HG02642 (cell line): ENCODE data around the gene OR4K17.
"Not testable (repeated sequence)": the region's sequence is repeated elsewhere in the genome, so short reads cannot be mapped to it uniquely, and the experiment has no call there.

Source experiments
- ATAC-seq: cut with Tn5 transposase; IDR thresholded peaks from one replicate; pipeline ENCODE4 v1.9.1; 2021; ENCODE audit warnings: mild to moderate bottlenecking; ENCODE audit not compliant: unreplicated experiment, poor library complexity

Gene OR4K17, protein sequence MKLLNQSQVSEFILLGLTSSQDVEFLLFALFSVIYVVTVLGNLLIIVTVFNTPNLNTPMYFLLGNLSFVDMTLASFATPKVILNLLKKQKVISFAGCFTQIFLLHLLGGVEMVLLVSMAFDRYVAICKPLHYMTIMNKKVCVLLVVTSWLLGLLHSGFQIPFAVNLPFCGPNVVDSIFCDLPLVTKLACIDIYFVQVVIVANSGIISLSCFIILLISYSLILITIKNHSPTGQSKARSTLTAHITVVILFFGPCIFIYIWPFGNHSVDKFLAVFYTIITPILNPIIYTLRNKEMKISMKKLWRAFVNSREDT

DNA sequence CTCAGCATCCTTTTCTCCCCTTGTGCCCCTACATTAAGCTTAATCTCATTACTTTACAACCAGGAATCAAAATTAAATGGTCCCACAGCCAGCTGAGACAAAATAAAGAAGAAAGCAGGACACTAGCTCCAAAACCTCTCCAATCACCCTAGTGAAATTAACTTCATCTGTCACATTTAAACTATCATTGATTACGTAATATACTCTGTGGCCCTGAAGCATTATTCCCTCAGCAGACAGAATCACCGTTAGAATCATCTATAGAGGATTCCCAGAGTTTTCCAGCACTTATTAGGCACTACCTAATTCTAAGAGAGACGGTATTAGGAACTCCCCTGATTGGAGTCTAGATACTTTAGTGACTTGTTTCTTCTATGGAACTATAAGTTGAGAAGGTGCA is at the start of gene OR4K17:
TSS of gene OR4K17 (plus strand) at position 302 of the 400 bp plus-strand sequence. CDS start 6,761 bp downstream, outside the sequence.
- no peak for ATAC-seq

- ATAC-seq, result no peak
Observed at GRCh38 chr14:20092050-20092449, 18.5 kb upstream of the OR4K17 start.

DNA sequence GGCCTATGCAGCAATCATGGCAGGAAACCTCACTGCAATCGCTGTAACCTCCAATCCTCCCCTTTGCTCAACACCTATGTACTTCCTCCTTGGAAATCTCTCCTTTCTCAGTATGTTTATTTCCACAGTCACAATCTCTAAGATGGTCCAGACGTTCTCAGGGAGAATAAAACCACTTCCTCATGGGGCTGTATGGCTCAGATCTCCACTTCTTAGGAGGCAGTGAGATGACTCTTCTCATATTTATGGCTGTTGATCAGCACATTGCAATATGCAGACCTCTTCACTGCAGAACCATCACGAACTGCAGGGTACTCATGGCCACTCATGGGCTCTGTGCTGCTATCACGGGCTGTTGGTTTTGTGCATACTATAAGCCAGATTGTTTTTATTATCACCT is 17.1 kb upstream of the OR4K17 start:
- ATAC-seq, result no peak

DNA sequence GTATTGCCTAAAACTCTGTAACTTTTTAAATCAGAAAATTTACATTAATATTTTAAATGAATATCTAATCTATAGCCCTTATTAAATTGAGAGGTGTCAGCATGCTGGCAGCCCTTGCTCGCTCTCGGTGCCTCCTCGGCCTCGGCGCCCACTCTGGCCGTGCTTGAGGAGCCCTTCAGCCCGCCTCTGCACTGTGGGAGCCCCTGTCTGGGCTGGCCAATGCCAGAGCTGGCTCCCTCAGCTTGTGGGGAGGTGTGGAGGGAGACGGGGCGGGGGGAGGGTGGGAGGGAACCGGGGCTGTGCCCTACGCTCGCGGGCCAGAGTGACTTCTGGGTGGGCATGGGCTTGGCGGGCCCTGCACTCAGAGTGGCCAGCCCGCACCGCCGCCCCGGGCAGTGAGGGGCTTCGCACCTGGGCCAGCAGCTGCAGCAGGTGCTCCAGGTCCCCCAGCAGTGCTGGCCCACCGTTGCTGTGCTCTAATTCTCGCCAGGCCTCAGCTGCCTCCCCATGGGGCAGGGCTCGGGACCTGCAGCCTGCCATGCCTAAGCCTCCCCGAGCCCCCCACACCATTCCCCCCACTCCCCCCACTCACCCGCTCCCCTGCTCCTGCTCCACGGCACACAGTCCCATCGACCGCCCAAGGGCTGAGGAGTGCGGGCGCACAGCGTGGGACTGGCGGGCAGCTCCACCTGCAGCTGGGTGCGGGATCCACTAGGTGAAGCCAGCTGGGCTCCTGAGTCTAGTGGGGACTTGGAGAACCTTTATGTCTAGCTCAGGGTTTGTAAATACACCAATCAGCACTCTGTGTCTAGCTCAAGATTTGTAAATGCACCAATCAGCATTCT is 11.4 kb upstream of the OR4K17 start:
- ATAC-seq, result not testable (repeated sequence)

- no peak for ATAC-seq
Observed at GRCh38 chr14:20112321-20112720, 1.8 kb downstream of the OR4K17 start.

GRCh38 chr14:20116748-20117147 is 6.2 kb downstream of the OR4K17 start:
- no peak for ATAC-seq

GRCh38 chr14:20118795-20119194 is 8.3 kb downstream of the OR4K17 start:
- no peak for ATAC-seq

DNA sequence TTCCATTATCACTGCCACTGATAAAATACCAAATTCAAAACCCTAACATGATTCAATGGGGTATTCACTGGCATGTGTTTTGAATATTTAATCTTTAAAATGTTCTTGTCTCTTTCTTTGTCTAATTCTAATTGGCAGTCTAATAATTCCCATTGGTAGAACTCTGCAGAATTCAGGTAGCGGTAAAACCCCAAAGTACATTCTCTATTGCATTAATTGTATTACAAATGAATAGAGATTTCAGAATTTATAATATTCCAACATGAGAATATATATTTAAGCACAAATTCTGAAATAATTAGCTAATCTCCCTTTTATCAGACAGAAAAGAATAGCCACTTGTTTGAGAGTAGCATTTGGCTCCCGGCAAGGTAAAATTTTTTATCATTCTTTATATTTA is 28.0 kb downstream of the OR4K17 start, which contains the start of gene OR4N5:
TSS of gene OR4N5 (plus strand) at position 301 of the 400 bp plus-strand sequence. CDS start 4,916 bp downstream, outside the sequence.
- ATAC-seq, result no peak

- ATAC-seq, result no peak
Observed at GRCh38 chr14:20143911-20144310, 33.4 kb downstream of the OR4K17 start.

DNA sequence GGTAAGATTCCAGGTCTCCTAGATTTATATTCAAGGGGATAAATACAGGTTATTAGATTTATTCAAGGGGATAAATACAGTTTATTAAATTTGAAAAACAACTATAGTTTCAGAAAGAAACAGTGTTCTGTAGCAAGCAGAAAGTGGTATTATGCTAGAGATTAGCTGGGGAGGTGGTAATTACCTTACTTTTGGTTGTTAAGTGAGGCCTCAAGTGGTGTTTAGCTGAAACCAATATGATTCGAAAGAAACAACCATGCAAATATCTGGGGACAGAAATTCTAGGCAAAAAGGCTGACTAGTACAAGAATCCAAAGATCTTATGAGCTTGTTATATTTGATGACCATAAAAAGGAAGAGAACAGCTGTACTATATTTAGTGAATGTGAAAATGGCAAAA is 34.3 kb downstream of the OR4K17 start:
- no peak for ATAC-seq

DNA sequence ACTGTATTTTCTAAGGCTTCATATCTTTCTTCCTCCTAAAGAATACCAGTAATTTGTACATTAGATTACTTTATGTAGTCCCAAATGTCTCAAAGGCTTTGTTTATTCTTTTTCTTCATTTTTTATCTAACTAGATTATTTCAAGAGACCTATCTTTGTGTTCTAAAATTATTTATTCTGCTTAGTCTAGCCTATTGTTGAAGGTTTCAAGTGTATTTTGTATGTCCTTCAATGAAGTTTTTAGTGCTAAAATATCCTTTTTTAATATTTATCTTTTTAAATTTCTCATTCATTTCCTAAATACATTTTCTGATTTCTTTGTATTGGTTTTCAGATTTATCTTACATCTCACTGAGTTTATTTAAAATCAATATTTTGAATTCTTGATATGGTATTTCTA is 53.9 kb downstream of the OR4K17 start:
- ATAC-seq, result no peak

- ATAC-seq, result no peak
Observed at GRCh38 chr14:20167091-20167490, 56.6 kb downstream of the OR4K17 start.

DNA sequence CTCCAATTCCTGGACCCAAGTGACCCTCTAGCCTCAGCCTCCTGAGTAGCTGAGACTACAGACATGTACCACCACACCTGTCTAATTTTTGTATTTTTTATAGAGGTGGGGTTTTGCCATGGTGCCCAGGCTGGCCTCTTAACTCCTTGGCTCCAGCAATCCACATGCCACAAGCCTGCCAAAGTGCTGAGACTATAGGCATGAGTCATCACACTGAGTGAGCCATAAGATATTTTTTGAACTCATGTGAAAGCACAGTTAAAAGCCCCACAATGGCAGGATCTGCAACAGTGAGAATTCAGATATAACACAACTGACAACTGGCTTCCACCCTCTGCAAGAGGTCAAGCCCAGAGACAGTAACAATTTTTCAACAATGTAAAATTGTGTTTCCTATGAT is 59.3 kb downstream of the OR4K17 start:
- ATAC-seq, result not testable (repeated sequence)
